ENCODE results near the gene WNK1.

WNK1 gene

GRCh38 chr12:870378-870777 is 118.0 kb downstream of the WNK1 start:
- DNase-seq, result no peak

GRCh38 chr12:873954-874353 is 121.6 kb downstream of the WNK1 start:
- DNase-seq, result peak; percentile 30

GRCh38 chr12:879641-880040 is 127.3 kb downstream of the WNK1 start:
- no peak for DNase-seq

- no peak for DNase-seq
Measured at GRCh38 chr12:880656-881055, 128.3 kb downstream of the WNK1 start.

GRCh38 chr12:884746-885414 is 132.5 kb downstream of the WNK1 start:
- no peak for DNase-seq

- no peak for DNase-seq
Measured at GRCh38 chr12:885701-886100, 133.3 kb downstream of the WNK1 start.

- no peak for DNase-seq
Measured at GRCh38 chr12:886206-886605, 133.8 kb downstream of the WNK1 start.

GRCh38 chr12:894226-894625 is 141.8 kb downstream of the WNK1 start:
- no peak for DNase-seq

GRCh38 chr12:896031-896430 is 143.7 kb downstream of the WNK1 start:
- no peak for DNase-seq

- DNase-seq, result no peak
Measured at GRCh38 chr12:897386-897785, 145.0 kb downstream of the WNK1 start.

GRCh38 chr12:902581-902980 is 150.2 kb downstream of the WNK1 start:
- peak; percentile 48 for DNase-seq

- DNase-seq, result no peak
Measured at GRCh38 chr12:903055-903454, 150.7 kb downstream of the WNK1 start.

GRCh38 chr12:904010-904414 is 151.6 kb downstream of the WNK1 start:
- no peak for DNase-seq

GRCh38 chr12:905261-906031 is 153.1 kb downstream of the WNK1 start:
- DNase-seq, result no peak

- no peak for DNase-seq
Measured at GRCh38 chr12:906062-906585, 153.7 kb downstream of the WNK1 start.

- DNase-seq, result no peak
Measured at GRCh38 chr12:907413-908185, 155.2 kb downstream of the WNK1 start.

GRCh38 chr12:909861-910260 is 157.5 kb downstream of the WNK1 start:
- no peak for DNase-seq

- DNase-seq, result no peak
Measured at GRCh38 chr12:910416-910815, 158.0 kb downstream of the WNK1 start.

- no peak for DNase-seq
Measured at GRCh38 chr12:911191-911826, 158.9 kb downstream of the WNK1 start.

GRCh38 chr12:912466-913235 is 160.3 kb downstream of the WNK1 start:
- DNase-seq, result no peak

- no peak for DNase-seq
Measured at GRCh38 chr12:913919-914698, 161.7 kb downstream of the WNK1 start.

All from DMS53 (cell line).